MM.1S (cell line): ENCODE results near the gene KDM4C.

ENCODE experiments used
- EZH2 ChIP-seq: fragments of 300-600 bp; sonication (generic); optimal IDR thresholded peaks from 2 replicates; pipeline ENCODE3; 2017; ENCODE audit warnings: low read depth, mild to moderate bottlenecking, antibody characterized with exemption, low read length, mixed read lengths
- EZH2phosphoT487 ChIP-seq: fragments of 300-600 bp; sonication (generic); IDR thresholded peaks from 2 replicates; pipeline ENCODE4 v1.6.1; 2018; ENCODE audit warnings: antibody characterized with exemption, low read length
- TF ChIP-seq, protein P1 (sequence below): fragments of 300-600 bp; sonication (generic); IDR thresholded peaks from 2 replicates; pipeline ENCODE4 v1.5.1; 2016; ENCODE audit warnings: antibody characterized with exemption, low read length, mixed read lengths

DNA sequence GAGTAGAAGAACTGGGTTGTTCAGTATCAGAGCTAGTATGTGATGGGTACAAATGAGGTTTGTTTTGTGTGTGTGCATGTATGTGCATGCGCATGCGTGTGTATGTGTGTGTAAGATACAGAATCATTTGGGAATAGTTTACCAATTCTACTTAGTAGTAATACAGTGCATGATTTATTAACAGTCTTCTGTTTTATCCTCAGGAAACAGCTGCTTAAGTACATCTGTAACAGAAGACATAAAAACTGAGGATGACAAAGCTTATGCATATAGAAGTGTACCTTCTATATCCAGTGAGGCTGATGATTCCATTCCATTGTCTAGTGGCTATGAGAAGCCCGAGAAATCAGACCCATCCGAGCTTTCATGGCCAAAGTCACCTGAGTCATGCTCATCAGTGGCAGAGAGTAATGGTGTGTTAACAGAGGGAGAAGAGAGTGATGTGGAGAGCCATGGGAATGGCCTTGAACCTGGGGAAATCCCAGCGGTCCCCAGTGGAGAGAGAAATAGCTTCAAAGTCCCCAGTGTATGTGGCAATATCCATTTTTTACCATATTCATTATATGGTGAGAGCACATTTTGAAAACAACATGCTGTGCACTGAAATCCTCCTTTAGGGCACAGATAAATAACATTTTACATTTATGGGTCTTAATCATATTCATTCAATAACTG lies 228.5 kb downstream of the KDM4C start:
- TF ChIP-seq, protein P1, sequence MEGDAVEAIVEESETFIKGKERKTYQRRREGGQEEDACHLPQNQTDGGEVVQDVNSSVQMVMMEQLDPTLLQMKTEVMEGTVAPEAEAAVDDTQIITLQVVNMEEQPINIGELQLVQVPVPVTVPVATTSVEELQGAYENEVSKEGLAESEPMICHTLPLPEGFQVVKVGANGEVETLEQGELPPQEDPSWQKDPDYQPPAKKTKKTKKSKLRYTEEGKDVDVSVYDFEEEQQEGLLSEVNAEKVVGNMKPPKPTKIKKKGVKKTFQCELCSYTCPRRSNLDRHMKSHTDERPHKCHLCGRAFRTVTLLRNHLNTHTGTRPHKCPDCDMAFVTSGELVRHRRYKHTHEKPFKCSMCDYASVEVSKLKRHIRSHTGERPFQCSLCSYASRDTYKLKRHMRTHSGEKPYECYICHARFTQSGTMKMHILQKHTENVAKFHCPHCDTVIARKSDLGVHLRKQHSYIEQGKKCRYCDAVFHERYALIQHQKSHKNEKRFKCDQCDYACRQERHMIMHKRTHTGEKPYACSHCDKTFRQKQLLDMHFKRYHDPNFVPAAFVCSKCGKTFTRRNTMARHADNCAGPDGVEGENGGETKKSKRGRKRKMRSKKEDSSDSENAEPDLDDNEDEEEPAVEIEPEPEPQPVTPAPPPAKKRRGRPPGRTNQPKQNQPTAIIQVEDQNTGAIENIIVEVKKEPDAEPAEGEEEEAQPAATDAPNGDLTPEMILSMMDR = no peak
- TF ChIP-seq EZH2 (no peak), EZH2phosphoT487 (no peak)
